AML-193 (cell line): ENCODE measurements around the gene ANO9.

ENCODE experiments used
- DNase-seq, 2 experiments: peaks; one replicate each; lab custom pipeline; 2025; lab: John Stamatoyannopoulos, UW

The ANO9 gene

DNA sequence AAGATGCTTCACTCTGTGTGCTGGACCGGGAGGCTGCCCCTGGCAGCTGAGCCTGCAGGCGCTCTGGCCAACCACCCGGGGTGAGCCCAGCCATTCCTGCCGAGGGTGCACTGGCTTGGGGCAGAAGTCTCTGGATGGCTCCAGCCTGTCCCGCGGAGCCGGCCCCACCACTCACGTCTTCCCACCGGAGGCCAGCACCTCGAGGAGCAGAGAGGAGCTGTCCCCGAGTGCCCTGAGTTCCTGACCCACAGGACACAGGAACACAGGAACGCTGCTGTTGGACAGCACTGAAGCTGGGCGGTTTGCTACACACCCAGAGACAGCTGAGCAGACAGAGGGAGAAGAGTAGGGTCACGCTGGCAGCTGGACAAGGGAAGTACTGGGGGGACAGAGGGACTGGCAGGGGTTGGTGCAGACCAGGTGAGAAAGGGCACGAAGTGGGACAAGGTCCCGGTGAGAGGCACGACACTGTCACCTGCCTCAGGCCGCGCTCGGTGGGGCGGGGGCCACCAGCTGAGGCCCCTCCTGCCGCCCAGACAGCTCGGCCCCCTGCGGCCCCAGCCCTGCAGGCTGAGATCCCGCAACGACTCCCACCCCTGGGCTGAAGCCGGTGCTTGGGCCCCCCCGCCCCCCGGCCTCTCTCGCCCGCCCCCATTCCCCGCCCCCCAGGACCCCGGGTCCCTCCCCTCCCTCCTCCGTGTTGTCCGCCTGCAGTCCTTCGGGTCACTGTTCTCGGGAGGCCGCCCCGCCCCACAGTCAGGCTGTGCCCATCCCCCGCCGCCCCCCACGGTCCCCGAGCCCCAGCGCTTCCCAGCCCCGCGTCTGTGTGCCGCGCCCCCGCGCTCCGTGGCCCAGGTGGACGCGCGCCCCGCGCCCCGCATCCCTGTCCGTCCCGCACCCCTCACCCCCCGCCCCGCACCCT, 73.1 kb downstream of the ANO9 start:
- no peak for DNase-seq

DNA sequence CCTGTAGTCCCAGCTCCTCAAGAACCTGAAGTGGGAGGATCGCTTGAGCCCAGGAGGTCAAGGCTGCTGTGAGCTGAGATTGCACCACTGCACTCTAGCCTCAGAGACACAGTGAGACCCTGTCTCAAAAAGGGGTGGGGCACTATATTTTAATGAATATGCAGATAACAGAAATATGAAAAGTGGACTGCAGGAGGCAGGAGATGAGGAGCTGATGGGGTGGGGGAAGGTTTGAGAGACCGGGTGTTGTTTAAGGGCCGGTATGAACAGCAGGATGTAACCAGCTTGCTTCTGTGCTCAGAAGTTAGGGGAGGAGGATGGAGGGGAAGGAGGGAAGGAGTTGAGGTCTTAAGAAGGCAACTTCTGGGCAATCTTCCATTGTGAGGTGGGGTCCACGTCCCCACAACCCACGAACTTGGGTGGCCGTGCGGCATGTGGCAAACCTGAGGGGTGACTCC, 73.8 kb downstream of the ANO9 start:
- no peak for DNase-seq
